ENCODE measurements around the gene MT1H. TPM values are rescaled to one million over a fixed set of nuclear protein-coding genes. Genes with fewer than 3 reads are reported as not detected.
"Not testable (repeated sequence)": the region's sequence is repeated elsewhere in the genome, so short reads cannot be mapped to it uniquely, and the experiment has no call there.

The MT1H gene
- polyA plus RNA-seq, 3 donors, result 0.76 TPM; not detected in 2

DNA sequence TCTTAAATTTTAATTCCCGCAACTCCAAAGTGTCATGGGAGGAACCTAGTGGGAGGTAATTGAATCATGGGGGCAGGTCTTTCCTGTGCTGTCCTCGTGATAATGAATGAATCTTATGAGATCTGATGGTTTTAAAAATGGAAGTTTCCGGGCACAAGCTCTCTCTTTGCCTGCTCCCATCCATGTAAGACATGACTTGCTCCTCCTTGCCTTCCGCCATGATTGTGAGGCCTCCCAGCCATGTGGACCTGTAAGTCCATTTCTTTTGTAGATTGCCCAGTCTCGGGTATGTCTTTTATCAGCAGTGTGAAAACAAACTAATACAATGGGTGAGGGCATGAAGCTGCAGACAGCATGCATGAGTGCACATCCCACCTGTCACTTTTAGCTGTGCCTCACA lies 46.4 kb upstream of the MT1H start:
- H3K36me3 Mint-ChIP-seq; H4K20me1 ChIP-seq (ENCODE audit: insufficient read depth, low read length); H3K27ac Mint-ChIP-seq; H3K79me2 ChIP-seq (ENCODE audit: insufficient read depth, low read length); DNase-seq; H3K9me3 Mint-ChIP-seq; H3K4me2 ChIP-seq (replicated peaks; ENCODE audit: extremely low read depth, low read length, poor library complexity, severe bottlenecking); H3K9ac ChIP-seq (ENCODE audit: insufficient read depth, low read length, poor library complexity, severe bottlenecking); intact Hi-C loops (cut with micrococcal nuclease); H3K4me3 ChIP-seq (replicated peaks in 1 of 3; ENCODE audit: low read depth in 2 of 3, low read length in 3 of 3); H3K9me3 ChIP-seq (replicated peaks in 1 of 2; ENCODE audit: control insufficient read depth in 1 of 2, insufficient read depth in 1 of 2, low read length in 2 of 2); H2AFZ ChIP-seq (ENCODE audit: insufficient read depth, low read depth, low read length, poor library complexity, severe bottlenecking); H3K36me3 ChIP-seq (replicated peaks in 1 of 2; ENCODE audit: control insufficient read depth in 1 of 2, insufficient read depth in 2 of 2, low read length in 2 of 2); H3K27ac ChIP-seq (ENCODE audit: low read depth in 1 of 2, low read length in 2 of 2): not testable (repeated sequence)
- peaks cover 10 to 48% of the 10 kb centered on the region in 2 donors for H3K27me3 ChIP-seq (ENCODE audit: control insufficient read depth in 2 of 2, insufficient read depth in 2 of 2, low read length in 2 of 2)
- Mint-ChIP-seq H3K27me3 (ENCODE audit: low read depth in 3 of 3) (peaks cover 50 to 69% (median 59%) of the 10 kb centered on the region in 3 donors), H3K4me3 (peak overlapping the region in 1 of 2 donors; percentile 40), H3K4me1 (peaks cover 21% of the 10 kb centered on the region)
- peaks cover 16 to 22% of the 10 kb centered on the region in 2 donors for H3K4me1 ChIP-seq (ENCODE audit: control insufficient read depth in 1 of 2, insufficient read depth in 2 of 2, low read length in 2 of 2)
- 100% methylated on average over 1 of the region's 5 CpGs for WGBS (ENCODE audit: insufficient coverage)

DNA sequence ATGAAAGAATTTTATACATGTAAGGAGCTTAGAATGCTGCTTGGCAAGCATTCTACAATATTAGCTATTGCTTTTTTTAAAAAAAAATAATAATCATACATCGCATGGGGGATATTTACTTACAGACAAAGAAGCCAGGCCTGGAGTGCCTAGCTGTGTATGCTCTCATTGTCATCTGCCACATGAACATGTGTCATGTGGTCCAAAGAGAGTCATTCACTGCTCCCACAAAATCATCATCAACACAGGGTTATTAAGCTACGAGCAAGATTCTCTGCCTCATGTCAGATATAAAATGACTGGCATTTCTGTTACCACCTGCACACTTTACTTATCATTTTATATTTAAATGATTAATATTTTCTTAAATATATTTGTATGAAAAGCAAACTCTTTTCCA lies 46.0 kb upstream of the MT1H start:
- H3K36me3 ChIP-seq (replicated peaks in 1 of 2; ENCODE audit: control insufficient read depth in 1 of 2, insufficient read depth in 2 of 2, low read length in 2 of 2), result no peaks in the 10 kb centered on the region
- Mint-ChIP-seq H3K4me1 (peaks cover 21% of the 10 kb centered on the region), H3K9me3 (peaks cover 0 to 7% (median 0%) of the 10 kb centered on the region in 7 donors), H3K27me3 (ENCODE audit: low read depth in 3 of 3) (peaks cover 46 to 67% (median 59%) of the 10 kb centered on the region in 3 donors), H3K27ac (no peak overlapping the region), H3K4me3 (no peak overlapping the region), H3K36me3 (peaks cover 0 to 6% of the 10 kb centered on the region in 2 donors)
- DNase-seq, result no peak
- H3K4me1 ChIP-seq (ENCODE audit: control insufficient read depth in 1 of 2, insufficient read depth in 2 of 2, low read length in 2 of 2), result peaks cover 16 to 22% of the 10 kb centered on the region in 2 donors
- intact Hi-C loops (cut with micrococcal nuclease), result no loop called here
- no peak overlapping the region for H3K4me2 ChIP-seq (replicated peaks; ENCODE audit: extremely low read depth, low read length, poor library complexity, severe bottlenecking)
- H3K9ac ChIP-seq (ENCODE audit: insufficient read depth, low read length, poor library complexity, severe bottlenecking), result no peak overlapping the region
- H3K79me2 ChIP-seq (ENCODE audit: insufficient read depth, low read length), result no peaks in the 10 kb centered on the region
- peaks cover 6 to 47% of the 10 kb centered on the region in 2 donors for H3K27me3 ChIP-seq (ENCODE audit: control insufficient read depth in 2 of 2, insufficient read depth in 2 of 2, low read length in 2 of 2)
- TF ChIP-seq, protein P1, sequence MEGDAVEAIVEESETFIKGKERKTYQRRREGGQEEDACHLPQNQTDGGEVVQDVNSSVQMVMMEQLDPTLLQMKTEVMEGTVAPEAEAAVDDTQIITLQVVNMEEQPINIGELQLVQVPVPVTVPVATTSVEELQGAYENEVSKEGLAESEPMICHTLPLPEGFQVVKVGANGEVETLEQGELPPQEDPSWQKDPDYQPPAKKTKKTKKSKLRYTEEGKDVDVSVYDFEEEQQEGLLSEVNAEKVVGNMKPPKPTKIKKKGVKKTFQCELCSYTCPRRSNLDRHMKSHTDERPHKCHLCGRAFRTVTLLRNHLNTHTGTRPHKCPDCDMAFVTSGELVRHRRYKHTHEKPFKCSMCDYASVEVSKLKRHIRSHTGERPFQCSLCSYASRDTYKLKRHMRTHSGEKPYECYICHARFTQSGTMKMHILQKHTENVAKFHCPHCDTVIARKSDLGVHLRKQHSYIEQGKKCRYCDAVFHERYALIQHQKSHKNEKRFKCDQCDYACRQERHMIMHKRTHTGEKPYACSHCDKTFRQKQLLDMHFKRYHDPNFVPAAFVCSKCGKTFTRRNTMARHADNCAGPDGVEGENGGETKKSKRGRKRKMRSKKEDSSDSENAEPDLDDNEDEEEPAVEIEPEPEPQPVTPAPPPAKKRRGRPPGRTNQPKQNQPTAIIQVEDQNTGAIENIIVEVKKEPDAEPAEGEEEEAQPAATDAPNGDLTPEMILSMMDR (IDR thresholded peaks at IDR 0.05), result no peak
- no peaks in the 10 kb centered on the region for H4K20me1 ChIP-seq (ENCODE audit: insufficient read depth, low read length)
- no peaks in the 10 kb centered on the region for H3K9me3 ChIP-seq (replicated peaks in 1 of 2; ENCODE audit: control insufficient read depth in 1 of 2, insufficient read depth in 1 of 2, low read length in 2 of 2)
- no peak overlapping the region for H2AFZ ChIP-seq (ENCODE audit: insufficient read depth, low read depth, low read length, poor library complexity, severe bottlenecking)
- WGBS (ENCODE audit: insufficient coverage), result no CpG with 5 or more reads among the region's 2 CpGs
- H3K27ac ChIP-seq (ENCODE audit: low read depth in 1 of 2, low read length in 2 of 2), result no peak overlapping the region
- H3K4me3 ChIP-seq (replicated peaks in 1 of 3; ENCODE audit: low read depth in 2 of 3, low read length in 3 of 3), result no peak overlapping the region
